GM23248 (cell line): Measurements from ENCODE around the gene CNTN1. TPM values are rescaled to one million over a fixed set of nuclear protein-coding genes. Genes with fewer than 3 reads are reported as not detected.
A peak's percentile ranks its signal among the peaks of the same experiment; 100 is the strongest.

ENCODE experiments used
- DNase-seq: peaks from one replicate; pipeline ENCODE4 v3.0.0-alpha.2; 2015
- H2AFZ ChIP-seq: fragments of 200-600 bp; sonication (generic); 2 replicates; pipeline ENCODE4 v1.6.1; 2016; ENCODE audit warnings: antibody characterized with exemption
- H3F3A ChIP-seq: fragments of 200-600 bp; sonication (generic); 2 replicates; pipeline ENCODE4 v1.6.1; 2016; ENCODE audit warnings: mild to moderate bottlenecking, antibody characterized with exemption, mixed run types; ENCODE audit not compliant: insufficient read depth
- H3K27ac ChIP-seq: fragments of 200-600 bp; sonication (generic); 2 replicates; pipeline ENCODE4 v1.5.1; 2016; ENCODE audit warnings: mild to moderate bottlenecking
- H3K27me3 ChIP-seq: fragments of 200-600 bp; sonication (generic); replicated peaks from 2 replicates; pipeline ENCODE4 v1.6.1; 2016; ENCODE audit warnings: mild to moderate bottlenecking; ENCODE audit not compliant: insufficient read depth
- H3K36me3 ChIP-seq: fragments of 200-600 bp; sonication (generic); 2 replicates; pipeline ENCODE4 v1.6.1; 2016; ENCODE audit warnings: low read depth, mild to moderate bottlenecking
- H3K4me1 ChIP-seq: fragments of 200-600 bp; sonication (generic); 2 replicates; pipeline ENCODE4 v1.6.1; 2016; ENCODE audit warnings: mild to moderate bottlenecking; ENCODE audit not compliant: insufficient read depth
- H3K4me2 ChIP-seq: fragments of 200-600 bp; sonication (generic); one replicate; pipeline ENCODE4 v1.6.1; 2016; ENCODE audit warnings: mild to moderate bottlenecking; ENCODE audit not compliant: unreplicated experiment
- H3K4me3 ChIP-seq: fragments of 200-600 bp; sonication (generic); 2 replicates; pipeline ENCODE4 v1.5.1; 2016; ENCODE audit warnings: mild to moderate bottlenecking
- H3K79me2 ChIP-seq: fragments of 200-600 bp; sonication (generic); 2 replicates; pipeline ENCODE4 v1.6.1; 2016; ENCODE audit warnings: mild to moderate bottlenecking; ENCODE audit not compliant: insufficient read depth
- H3K9ac ChIP-seq: fragments of 200-600 bp; sonication (generic); 2 replicates; pipeline ENCODE4 v1.6.1; 2016; ENCODE audit warnings: mild to moderate bottlenecking
- H3K9me2 ChIP-seq: fragments of 200-600 bp; sonication (generic); 2 replicates; pipeline ENCODE4 v1.6.1; 2016; ENCODE audit warnings: mixed run types, mild to moderate bottlenecking, moderate library complexity; ENCODE audit not compliant: insufficient read depth
- H3K9me3 ChIP-seq: fragments of 200-600 bp; sonication (generic); one replicate; pipeline ENCODE4 v1.6.1; 2017; ENCODE audit warnings: low read depth
- H4K20me1 ChIP-seq: fragments of 200-600 bp; sonication (generic); 2 replicates; pipeline ENCODE4 v1.6.0; 2016; ENCODE audit not compliant: insufficient read depth
- EZH2 ChIP-seq: fragments of 200-600 bp; sonication (generic); IDR thresholded peaks from 2 replicates; pipeline ENCODE4 v1.6.1; 2018; ENCODE audit warnings: antibody characterized with exemption, mild to moderate bottlenecking; ENCODE audit not compliant: insufficient read depth, poor library complexity, severe bottlenecking
- EZH2phosphoT487 ChIP-seq: fragments of 200-600 bp; sonication (generic); IDR thresholded peaks from 2 replicates; pipeline ENCODE4 v1.6.1; 2018; ENCODE audit warnings: antibody characterized with exemption, moderate library complexity, mild to moderate bottlenecking, low read depth; ENCODE audit not compliant: insufficient read depth
- WGBS, 2 experiments: methylation state at CpG; one replicate each; pipeline ENCODE4 v1.1.6; 2015 to 2017; ENCODE audit warnings: low lambda C conversion rate in 2 of 2, low coverage in 1 of 2; ENCODE audit errors: missing lambda C conversion rate in 2 of 2; 5-methylcytosine and 5-hydroxymethylcytosine counted together
- in situ Hi-C: fragments of 300-500 bp; cut with MboI; formaldehyde crosslinking; loops from 2 replicates; pipeline ENCODE4 v1.15.0; 2020
- polyA plus RNA-seq: library from polyadenylated mRNA; unstranded; fragments of >200 nt; fragmentation: Nextera tagmentation; extraction: Ambion mirVana; gene quantifications from 2 replicates; pipeline ENCODE4 v1.2.1, GENCODE V29; 2016
- total RNA-seq: library from RNA; depleted of rRNA; stranded (reverse); fragments of >200 nt; shearing (Covaris generic); gene quantifications from 2 replicates; pipeline ENCODE4 v1.2.3, GENCODE V29; 2014

The CNTN1 gene
- total and polyA plus RNA-seq, 2 experiments from 2014 or later: 0.32 to 0.36 TPM

- Histone ChIP-seq H3K27ac (no peak overlapping the region), H3K9me3 (no peaks in the 10 kb centered on the region), H3K9me2 (no peaks in the 10 kb centered on the region), H3K4me1 (no peaks in the 10 kb centered on the region), H3K27me3 (no peaks in the 10 kb centered on the region), H3K4me3 (no peak overlapping the region), H3K4me2 (no peak overlapping the region), H3K36me3 (no peaks in the 10 kb centered on the region), H3K79me2 (no peaks in the 10 kb centered on the region), H4K20me1 (no peaks in the 10 kb centered on the region), H2AFZ (no peak overlapping the region), H3K9ac (no peak overlapping the region), H3F3A (no peaks in the 10 kb centered on the region)
- TF ChIP-seq EZH2 (no peak), EZH2phosphoT487 (no peak)
- DNase-seq: no peak
- WGBS, 2 experiments: 68 to 88% methylated on average over 1 of the region's 1 CpG
- in situ Hi-C loops: no loop called here
Measured at GRCh38 chr12:40650038-40650704, 42.1 kb upstream of the CNTN1 start.

GRCh38 chr12:40655451-40655850, 36.8 kb upstream of the CNTN1 start:
- no peaks in the 10 kb centered on the region for H3K79me2 ChIP-seq
- H4K20me1 ChIP-seq: no peaks in the 10 kb centered on the region
- no peak overlapping the region for H3K9ac ChIP-seq
- DNase-seq: peak; percentile 43
- in situ Hi-C loops: no loop called here
- no peaks in the 10 kb centered on the region for H3K4me1 ChIP-seq
- WGBS, 2 experiments: 4 to 6% methylated on average over 1 of the region's 1 CpG
- TF ChIP-seq EZH2 (no peak), EZH2phosphoT487 (no peak)
- H3K27ac ChIP-seq: no peak overlapping the region
- no peaks in the 10 kb centered on the region for H3K9me2 ChIP-seq
- no peaks in the 10 kb centered on the region for H3K36me3 ChIP-seq
- no peak overlapping the region for H3K4me3 ChIP-seq
- H2AFZ ChIP-seq: no peak overlapping the region
- H3K4me2 ChIP-seq: no peak overlapping the region
- H3K27me3 ChIP-seq: no peaks in the 10 kb centered on the region
- no peaks in the 10 kb centered on the region for H3F3A ChIP-seq
- no peaks in the 10 kb centered on the region for H3K9me3 ChIP-seq

GRCh38 chr12:40662366-40662765, 29.9 kb upstream of the CNTN1 start:
- Histone ChIP-seq H3K4me3 (no peak overlapping the region), H3K36me3 (no peaks in the 10 kb centered on the region), H3F3A (no peaks in the 10 kb centered on the region), H3K9me2 (no peaks in the 10 kb centered on the region), H3K4me2 (no peak overlapping the region), H3K79me2 (no peaks in the 10 kb centered on the region), H3K27me3 (no peaks in the 10 kb centered on the region), H3K4me1 (no peaks in the 10 kb centered on the region), H3K9ac (no peak overlapping the region), H2AFZ (no peak overlapping the region), H3K27ac (no peak overlapping the region), H3K9me3 (no peaks in the 10 kb centered on the region), H4K20me1 (no peaks in the 10 kb centered on the region)
- in situ Hi-C loops: no loop called here
- WGBS, 2 experiments: 77 to 83% methylated on average over 4 of the region's 4 CpGs
- TF ChIP-seq EZH2 (no peak), EZH2phosphoT487 (no peak)
- no peak for DNase-seq

- in situ Hi-C loops: no loop called here
- Histone ChIP-seq H3K4me1 (no peaks in the 10 kb centered on the region), H3K4me2 (no peak overlapping the region), H2AFZ (no peak overlapping the region), H3K9ac (no peak overlapping the region), H3K9me2 (no peaks in the 10 kb centered on the region), H3K27ac (no peak overlapping the region), H4K20me1 (no peaks in the 10 kb centered on the region), H3F3A (no peaks in the 10 kb centered on the region), H3K4me3 (no peak overlapping the region), H3K27me3 (no peaks in the 10 kb centered on the region), H3K79me2 (no peaks in the 10 kb centered on the region), H3K36me3 (no peaks in the 10 kb centered on the region), H3K9me3 (no peaks in the 10 kb centered on the region)
- DNase-seq: no peak
- TF ChIP-seq EZH2 (no peak), EZH2phosphoT487 (no peak)
- 13 to 35% methylated on average over 1 of the region's 1 CpG for whole genome bisulfite sequencing, 2 experiments
Measured at GRCh38 chr12:40663781-40664180, 28.5 kb upstream of the CNTN1 start.
